NB4 (cell line): Measurements from ENCODE around the gene ZNF827.

ENCODE experiments used
- DNase-seq: peaks from one replicate; pipeline ENCODE4 v3.0.0; 2010; ENCODE audit warnings: low read depth
- H3K4me3 ChIP-seq: one replicate; pipeline ENCODE4 v1.5.1; 2011; ENCODE audit warnings: mild to moderate bottlenecking, low read depth, low read length, moderate library complexity
- CTCF ChIP-seq: IDR thresholded peaks from one replicate; pipeline ENCODE4 v1.5.1; 2012; ENCODE audit warnings: low read depth, low read length
- MYC ChIP-seq: IDR thresholded peaks from 2 replicates; pipeline ENCODE4 v1.6.1; 2011; ENCODE audit warnings: low read depth, low read length
- POLR2A ChIP-seq: IDR thresholded peaks from 2 replicates; pipeline ENCODE4 v1.6.1; 2011; ENCODE audit warnings: mild to moderate bottlenecking; ENCODE audit not compliant: insufficient read length; ENCODE audit errors: extremely low read depth
- TF ChIP-seq, protein P1 (sequence below): IDR thresholded peaks from 2 replicates; pipeline ENCODE4 v1.6.1; 2011; ENCODE audit warnings: low read depth, low read length

The ZNF827 gene

GRCh38 chr4:145769450-145770037 is 169.1 kb downstream of the ZNF827 start:
- no peak for DNase-seq
- H3K4me3 ChIP-seq: no peak overlapping the region
- no peak for TF ChIP-seq CTCF

- no peak overlapping the region for H3K4me3 ChIP-seq
These were observed 172.3 kb downstream of the ZNF827 start for GRCh38 chr4:145766273-145766672.

DNA sequence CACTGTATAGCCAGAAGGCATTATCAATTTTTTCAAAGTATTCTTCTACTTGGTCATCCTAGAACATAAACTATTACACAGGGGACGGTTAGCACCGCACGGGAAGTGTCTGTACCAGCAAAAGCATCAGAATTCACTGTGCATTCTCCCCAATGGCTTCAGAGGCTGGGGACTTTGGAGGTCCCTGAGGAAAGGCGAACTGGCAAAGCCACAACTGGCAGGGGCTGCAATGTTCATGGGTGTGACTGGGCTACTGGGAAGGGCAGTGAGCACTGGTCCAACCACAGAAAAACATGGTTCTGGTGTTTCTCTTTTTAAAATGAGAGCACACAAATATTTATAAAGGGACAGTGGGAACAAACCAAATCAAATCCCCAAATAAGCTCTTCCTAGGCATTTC is 175.2 kb downstream of the ZNF827 start:
- no peak for TF ChIP-seq MYC
- TF ChIP-seq, protein P1, sequence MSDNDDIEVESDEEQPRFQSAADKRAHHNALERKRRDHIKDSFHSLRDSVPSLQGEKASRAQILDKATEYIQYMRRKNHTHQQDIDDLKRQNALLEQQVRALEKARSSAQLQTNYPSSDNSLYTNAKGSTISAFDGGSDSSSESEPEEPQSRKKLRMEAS: no peak
- TF ChIP-seq CTCF: no peak
- TF ChIP-seq POLR2A: no peak
- DNase-seq: no peak
- no peak overlapping the region for H3K4me3 ChIP-seq

More at GRCh38 chr4:145766273-145766672, 172.3 kb downstream of the ZNF827 start:
- DNase-seq: no peak
- TF ChIP-seq, protein P1: no peak
- no peak for TF ChIP-seq POLR2A

- TF ChIP-seq POLR2A: no peak
- no peak for TF ChIP-seq MYC
- TF ChIP-seq, protein P1: no peak
- TF ChIP-seq CTCF: no peak
- no peak for DNase-seq
- H3K4me3 ChIP-seq: no peak overlapping the region
These were observed 175.9 kb downstream of the ZNF827 start for GRCh38 chr4:145762719-145763118.

- H3K4me3 ChIP-seq: no peak overlapping the region
- no peak for TF ChIP-seq CTCF
- TF ChIP-seq, protein P1: no peak
- no peak for TF ChIP-seq MYC
- no peak for TF ChIP-seq POLR2A
- no peak for DNase-seq
These were observed 177.4 kb downstream of the ZNF827 start for GRCh38 chr4:145760961-145761929.

DNA sequence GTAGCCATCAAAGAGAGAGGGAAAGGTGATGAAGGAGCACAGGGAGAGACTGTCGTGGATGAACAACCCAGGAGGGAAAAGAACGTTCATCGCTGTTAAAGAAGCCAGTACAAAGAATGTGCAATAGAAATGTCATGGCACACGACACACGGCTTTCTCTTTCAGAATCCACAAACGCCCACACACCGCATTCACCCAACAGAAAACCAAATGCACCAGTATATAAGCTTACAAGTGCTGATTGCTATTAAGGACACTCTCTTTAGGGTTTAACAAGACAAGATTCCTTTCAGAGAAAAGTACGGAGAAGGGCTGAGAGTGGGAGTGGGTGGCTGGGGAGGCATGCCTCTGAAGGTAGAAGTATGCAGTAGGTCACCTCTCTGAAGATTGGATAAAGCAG is 178.4 kb downstream of the ZNF827 start:
- DNase-seq: no peak
- H3K4me3 ChIP-seq: no peak overlapping the region
- TF ChIP-seq MYC (no peak), CTCF (no peak), POLR2A (no peak)
- TF ChIP-seq, protein P1: no peak
